HG03571 (cell line): ENCODE results near the gene MICALL1.

Experiments
- ATAC-seq: cut with Tn5 transposase; IDR thresholded peaks from one replicate; pipeline ENCODE4 v1.9.1; 2021; ENCODE audit not compliant: unreplicated experiment

Gene MICALL1

DNA sequence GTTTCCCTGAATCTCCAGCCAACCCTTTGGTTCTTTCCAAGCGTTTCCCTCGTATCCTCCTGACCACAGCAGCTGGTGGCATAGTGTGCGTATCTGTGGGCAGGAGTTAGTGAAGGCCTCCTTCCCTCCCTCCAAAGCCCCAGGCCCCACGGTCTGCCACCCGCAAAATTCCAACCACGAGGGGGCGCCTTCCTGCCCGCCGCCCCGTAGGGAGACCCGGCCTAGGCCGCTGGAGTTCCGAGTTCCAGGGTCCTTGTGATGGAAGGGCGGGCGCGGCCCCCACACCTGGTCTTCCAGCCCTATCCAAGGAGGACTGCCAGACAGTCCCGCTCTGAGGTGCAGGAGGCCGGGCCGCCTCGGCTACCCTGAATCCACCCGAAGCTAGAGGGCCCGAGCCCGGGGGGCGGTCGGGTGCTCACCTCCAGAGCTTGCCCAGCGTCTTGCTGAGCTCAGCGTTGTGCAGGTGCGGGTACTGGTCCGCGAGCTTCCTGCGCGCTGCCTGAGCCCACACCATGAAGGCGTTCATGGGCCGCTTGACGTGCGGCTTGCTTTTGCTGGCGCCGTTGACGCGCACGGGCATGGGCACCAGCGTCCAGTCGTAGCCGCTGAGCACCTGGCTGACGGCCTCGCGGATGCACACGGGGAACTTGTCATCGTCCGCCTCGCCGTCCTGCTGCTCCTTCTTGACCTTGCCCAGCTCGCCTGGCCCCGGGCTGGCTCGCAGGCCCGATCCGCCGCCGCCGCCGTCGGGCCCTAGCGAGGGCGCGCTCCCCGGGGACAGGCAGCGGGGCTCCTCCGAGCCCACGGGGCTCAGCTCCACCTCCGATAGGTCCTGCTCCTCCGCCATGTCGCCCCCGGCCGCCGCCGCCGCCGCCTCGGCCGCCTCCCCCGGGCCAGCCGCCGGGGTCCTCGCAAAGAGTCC, 77.1 kb downstream of the MICALL1 start:
- no peak for ATAC-seq

DNA sequence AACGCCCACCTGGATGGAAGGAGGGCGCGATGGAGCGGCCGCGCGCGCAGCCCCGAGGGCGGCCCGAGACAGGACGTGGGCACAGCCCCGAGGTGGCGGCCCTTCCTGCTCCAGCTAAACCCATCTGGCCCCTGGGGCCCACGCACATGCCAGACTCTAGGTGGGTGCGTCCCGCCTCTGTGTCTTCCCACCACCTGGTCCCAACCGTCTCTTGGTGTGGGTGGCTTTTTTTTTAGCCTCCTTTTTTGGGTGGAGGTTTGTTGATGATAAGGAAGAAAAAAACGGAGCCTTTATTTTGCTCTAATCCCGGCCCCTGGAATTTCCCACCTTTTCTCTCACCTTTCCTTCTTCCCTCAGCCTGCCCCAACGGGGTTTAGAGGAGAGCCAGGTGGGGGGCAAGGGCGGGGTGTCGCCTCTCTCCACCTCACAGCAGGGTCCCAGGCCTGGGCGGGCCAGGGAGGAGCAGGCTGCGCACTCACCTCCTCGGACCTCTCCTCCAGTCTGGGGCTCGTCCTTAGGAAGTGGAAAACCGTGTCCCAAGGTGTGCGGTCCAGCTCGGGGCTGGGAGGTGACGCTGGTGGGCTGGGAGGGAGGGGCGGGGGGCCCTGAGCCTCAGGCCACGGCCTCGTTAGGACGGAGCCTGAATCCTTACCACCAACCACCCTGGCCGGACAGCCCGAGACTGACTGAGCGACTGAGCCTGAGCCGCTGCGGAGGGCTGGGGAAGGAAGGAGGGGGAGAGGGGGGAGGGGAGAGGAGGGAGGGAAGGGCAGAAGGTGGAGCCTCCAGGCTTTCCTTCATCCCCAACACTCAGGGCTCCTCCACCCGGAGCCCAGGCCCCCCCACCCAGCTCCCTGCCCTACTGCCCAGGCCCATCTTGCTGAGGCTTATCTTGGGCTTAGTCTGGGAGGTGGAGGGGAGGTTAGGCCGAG, 78.0 kb downstream of the MICALL1 start, which contains the start of gene SOX10:
TSS of gene SOX10 (minus strand) at position 696 of the 932 bp plus-strand sequence. CDS start 771 bp downstream, outside the sequence.
- no peak for ATAC-seq

DNA sequence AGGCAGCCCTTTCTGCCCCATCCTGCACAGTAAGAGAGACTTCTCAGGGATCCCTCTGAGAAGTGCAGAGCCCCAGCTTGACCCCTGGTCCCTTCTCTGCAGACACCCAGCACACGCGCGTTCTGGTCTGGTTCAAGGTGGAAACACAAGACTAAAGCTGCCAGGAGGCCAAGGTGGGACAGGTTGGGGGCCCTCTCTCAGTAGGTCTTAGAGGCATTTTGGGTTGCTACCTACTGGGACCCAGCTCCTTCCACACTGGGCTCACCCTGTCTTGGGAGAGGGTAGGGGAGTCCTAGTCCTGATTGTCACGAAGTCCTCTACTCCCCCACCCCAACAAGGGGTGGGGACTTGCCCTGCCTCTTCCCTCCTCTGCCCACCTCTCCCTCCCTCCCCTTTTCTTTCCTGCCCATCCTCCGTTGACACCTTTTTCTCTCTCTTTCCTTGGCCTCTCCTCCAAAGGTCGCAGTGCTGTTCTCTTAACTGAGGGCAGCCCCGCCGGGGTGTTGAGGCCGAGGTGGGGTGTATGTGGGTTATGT, 79.0 kb downstream of the MICALL1 start:
- ATAC-seq, result no peak

DNA sequence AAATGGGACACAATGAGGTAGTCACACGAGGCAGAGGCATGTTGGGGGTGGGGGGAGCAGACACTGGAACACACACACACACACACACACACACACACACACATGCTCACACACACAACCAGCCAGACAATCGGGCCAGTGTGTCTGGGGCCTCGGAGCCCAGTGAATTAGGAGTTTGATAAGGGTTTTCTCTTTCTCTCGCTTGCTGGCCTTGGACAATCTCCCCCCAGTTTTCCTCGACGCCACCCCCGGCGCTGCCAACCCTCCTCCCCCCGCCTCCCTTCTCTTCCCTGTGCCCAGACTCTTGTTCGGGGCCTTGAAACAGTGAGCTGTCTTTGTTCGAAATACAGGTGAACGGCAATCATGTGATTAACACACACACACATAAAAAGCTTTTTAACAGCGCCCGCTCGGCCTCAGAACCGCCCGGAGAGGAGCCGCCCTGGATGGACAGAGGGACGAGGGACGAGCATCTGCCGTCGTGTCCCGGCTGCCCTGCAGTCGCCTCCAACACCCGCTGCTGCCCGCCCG, 79.7 kb downstream of the MICALL1 start:
- no peak for ATAC-seq

DNA sequence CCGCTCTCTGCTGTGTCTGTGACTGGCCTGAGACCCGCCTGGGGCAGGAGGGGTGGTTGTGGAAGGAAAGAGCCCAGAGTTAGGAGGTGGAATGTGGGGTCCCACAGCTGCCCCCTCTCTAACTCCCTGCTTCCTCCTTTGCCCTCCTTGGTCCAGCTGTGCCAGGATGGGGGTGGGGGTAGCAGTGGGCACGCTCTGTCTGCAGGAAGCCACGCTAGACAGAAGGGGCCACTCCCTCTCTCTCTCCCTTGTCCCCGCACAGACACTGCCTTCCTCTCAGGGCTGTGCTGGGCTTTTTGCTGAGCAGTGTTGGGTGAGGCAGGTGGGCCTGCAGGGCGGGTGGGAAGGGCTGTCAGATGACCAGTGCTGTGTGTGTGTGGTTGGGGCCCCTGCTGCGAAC, 80.3 kb downstream of the MICALL1 start:
- ATAC-seq, result no peak

DNA sequence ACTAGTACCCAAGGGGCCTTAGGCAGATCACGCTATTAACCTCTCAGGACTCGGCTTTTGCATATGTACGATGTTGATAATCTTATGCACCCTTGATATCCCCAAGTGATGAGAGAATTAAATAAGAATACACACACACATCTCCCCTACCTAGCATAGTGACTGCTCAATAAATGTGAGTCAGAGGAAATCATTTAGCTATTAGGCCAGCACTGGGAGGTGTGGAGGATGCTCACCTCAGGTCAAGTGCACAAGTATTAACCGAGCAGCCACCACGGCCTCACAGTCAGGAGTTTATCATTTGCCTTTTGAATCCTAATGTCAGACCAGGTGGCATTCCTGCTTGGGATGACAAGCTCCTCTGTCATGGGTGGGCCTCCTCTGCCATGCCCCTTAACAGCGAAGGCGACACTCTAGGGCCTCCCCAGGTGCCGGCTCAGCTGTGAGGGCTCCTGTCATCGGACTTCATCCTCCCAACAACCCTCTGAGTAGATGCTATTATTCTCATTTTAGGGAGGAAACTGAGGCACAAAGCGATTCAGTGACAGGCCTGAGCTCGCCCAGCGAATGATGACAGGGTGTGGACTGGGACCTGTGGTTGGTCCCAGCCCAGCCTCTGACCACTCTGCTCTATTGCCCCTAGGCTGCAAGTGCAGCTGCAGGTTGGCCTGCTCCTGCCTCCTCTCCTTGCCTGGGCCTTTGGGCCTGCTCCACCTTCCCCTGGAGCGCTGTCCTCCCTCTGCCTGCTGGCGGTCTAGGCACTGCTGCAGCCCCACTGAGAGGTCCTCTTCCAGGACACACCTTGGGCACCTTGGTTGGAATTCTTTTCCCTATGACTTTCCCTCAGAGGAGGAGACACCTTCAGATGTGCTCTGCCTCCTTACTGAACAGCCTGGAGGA, 83.3 kb downstream of the MICALL1 start:
- ATAC-seq, result no peak

DNA sequence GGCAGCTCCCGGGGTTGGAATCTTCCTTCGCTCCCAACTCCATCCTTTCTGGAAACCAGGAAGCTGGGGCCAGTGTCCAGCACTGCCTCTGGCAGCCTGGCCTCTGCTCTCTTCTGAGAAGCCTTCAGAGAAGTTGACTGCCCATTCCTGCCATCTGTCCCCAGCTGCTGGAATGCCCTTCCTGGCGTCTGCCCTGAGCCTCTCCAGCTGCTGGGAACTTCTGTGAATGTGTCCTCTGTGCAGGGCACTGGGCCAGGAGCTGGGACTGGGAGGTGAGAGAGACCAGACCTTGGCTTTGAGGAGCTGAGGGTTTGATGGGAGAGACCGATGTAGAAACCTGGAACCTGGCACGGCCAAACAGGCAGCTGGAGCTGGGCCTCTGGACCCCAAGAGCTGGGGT, 84.2 kb downstream of the MICALL1 start:
- ATAC-seq, result no peak

DNA sequence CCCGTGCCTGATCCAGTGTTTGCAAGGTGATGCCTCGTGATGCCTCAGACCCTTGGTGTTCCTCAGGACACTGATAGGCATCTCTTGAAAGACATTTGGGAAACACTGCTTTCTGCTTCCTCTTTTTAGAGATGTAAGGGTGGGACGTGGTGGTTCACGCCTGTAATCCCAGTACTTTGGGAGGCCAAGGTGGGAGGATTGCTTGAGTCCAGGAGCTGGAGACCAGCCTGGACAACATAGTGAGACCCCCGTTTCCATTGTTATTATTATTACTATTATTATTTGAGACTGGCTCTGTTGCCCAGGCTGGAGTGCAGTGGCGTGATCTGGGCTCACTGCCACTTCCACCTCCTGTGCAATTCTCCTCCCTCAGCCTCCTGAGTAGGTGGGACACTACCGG, 84.8 kb downstream of the MICALL1 start:
- ATAC-seq, result no peak

DNA sequence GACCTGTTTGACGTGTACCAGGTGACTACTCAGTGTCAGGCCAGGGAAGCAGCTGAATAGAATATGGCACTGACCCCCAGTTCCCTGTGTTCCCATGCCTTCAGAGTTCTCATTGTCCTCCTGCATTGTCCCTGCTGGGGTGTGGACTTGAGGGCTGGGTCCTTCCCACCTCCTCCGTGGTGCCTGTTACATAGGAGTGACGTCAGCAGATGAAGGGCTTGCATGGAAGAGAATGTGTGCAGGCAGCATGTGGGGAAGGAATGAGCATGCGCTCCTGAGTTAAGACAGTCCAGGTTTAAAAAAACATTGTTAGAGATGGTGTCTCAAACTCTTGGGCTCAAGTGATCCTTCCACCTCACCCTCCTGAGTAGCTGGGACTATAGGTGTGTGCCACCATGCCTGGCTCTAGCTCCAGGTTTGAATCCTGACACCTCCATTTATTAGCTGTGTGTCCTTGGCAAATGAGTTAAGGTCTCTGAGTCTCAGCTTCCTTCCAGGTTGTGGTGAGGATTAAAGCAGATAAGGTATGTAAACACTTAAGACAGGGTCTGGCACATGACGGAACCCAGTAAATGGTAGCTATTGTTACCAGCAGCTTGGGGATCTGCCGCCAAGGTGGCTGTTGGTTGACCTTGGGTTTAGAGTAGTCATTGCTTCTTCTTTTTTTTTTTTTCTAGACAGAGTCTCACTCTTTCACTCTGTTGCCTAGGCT, 85.8 kb downstream of the MICALL1 start:
- no peak for ATAC-seq
